GM19468 (cell line): ENCODE data around the gene C9.
"Not testable (repeated sequence)": the region's sequence is repeated elsewhere in the genome, so short reads cannot be mapped to it uniquely, and the experiment has no call there.

Experiments used
- ATAC-seq: cut with Tn5 transposase; IDR thresholded peaks from one replicate; pipeline ENCODE4 v1.9.1; 2021; ENCODE audit warnings: mild to moderate bottlenecking, moderate library complexity, moderate number of reproducible peaks; ENCODE audit not compliant: unreplicated experiment; ENCODE audit errors: extremely low read depth

The C9 gene

DNA sequence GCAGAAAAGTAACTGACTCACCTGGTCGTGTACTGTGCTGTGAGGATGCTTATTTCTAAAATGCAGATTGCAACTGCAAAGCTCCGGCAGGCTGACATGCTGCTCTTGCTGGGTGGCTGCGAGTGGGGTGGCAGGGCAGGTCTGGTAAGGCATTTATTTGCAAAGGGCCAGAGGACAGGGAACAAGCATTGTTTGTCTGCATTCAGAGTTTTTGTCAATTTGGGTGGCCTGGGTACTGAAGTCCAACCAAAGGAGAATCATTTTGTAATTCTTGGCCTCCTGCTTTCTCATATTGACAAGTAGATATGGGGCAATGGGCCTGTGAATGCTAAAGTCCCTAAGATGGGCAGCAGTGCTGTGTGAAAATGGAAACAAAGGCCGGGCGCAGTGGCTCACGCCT lies at the start of gene C9:
Gene C9, minus strand, starts transcription at position 129 of the 400 bp plus-strand sequence. Its CDS starts 31 bp downstream, at position 98.
- no peak for ATAC-seq

DNA sequence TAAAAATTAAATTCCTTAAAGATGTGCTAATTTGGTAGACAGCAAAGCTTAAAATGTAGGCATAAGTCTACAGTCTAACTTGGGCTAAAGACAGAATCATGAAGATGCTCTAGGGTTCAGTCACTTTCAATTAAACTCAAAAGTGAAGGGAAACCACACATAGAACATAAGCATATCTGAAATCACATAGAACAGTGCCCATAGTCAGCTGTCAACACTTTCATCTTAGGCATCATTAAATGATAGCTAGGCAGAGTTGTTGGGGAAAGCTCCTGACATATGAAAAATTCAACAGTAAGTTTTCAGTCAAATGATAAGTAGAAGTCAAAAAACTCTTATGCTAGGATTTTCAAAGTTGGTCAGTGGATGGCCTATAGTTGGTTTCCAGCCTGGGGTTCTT lies 49.5 kb upstream of the C9 start:
- ATAC-seq, result no peak

DNA sequence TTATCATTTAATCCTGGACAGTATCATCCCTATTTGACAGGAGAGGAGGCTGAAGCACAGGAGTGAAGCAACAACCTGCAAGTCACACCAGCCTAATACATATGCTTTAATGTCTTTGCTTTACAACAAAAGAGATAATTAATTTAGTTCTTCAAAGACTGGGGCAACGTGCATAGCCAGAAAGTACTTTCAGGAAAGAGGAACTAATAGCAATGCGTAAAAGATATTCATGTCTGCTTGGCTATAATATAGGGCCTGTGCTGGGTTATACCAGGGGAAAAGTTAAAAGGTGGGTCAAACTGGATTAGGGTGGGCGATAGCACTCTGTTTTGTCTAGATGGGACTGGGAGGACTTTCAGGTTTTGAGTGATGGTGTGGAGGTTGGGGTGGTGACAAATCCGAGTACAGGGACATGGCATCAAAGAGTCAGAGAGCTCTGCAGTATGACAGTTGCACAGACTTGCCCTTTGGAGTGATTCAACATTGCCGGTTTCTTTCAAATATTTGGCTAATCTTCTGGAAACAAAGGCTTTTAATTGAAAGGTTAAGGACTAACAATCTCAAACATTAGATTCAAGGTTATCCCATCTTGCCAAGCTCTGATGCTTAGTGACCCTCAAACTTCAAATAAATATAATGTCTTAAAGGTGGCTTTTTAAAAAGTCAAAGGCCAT lies 48.6 kb upstream of the C9 start:
- no peak for ATAC-seq

DNA sequence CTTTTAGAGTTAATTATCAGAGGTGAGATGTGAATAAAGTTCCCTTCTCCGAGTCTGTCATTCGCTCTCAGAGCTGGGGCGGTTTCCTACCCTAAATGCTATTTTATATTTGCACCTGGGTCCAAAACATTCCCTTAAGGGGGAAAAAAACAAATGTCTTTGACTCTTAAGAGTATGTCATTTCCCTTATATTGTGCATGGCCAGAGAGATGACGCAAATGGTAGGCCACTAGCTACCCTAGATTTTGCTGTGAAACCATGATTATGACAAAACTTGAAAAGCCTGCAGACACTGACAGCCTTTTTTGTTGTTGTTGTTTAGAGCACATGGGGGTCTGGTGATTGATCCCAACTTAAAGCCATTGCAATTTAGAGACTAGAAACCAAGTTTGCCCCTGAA lies 47.7 kb upstream of the C9 start:
- ATAC-seq, result no peak

GRCh38 chr5:39411061-39411460 lies 46.8 kb upstream of the C9 start:
- no peak for ATAC-seq

DNA sequence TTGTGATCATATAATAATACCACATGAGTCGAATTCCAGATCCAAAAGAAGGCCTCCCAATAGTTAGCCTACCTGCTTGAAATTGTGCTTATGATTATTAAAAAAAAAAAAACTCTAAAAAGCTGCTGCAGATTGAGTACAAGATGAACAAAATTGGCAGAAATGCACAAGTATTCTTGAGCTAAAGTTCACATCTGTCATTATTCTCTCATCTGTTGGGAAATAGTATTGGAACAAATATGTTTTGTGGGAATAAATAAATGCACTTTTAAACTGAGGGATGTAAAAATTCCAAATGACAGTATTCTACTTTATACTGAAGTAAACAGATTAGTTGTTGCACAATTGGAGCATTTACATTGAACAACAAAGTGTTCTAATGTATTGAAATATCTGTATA lies 44.7 kb upstream of the C9 start:
- ATAC-seq, result no peak

GRCh38 chr5:39405083-39405843 lies 41.0 kb upstream of the C9 start:
- ATAC-seq, result no peak

DNA sequence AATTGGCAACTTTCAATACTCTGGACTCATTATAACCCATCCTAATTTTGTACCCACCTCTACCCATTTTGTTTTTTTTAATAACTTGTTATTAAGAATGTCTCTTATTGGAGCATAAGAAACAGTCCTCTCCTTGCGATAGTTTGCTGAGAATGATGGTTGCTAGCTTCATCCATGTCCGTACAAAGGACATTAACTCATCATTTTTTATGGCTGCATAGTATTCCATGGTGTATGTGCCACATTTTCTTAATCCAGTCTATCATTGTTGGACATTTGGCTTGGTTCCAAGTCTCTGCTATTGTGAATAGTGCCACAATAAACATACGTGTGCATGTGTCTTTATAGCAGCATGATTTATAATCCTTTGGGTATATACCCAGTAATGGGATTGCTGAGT lies 39.5 kb upstream of the C9 start:
- ATAC-seq, result not testable (repeated sequence)

GRCh38 chr5:39402140-39402539 lies 37.8 kb upstream of the C9 start:
- ATAC-seq, result not testable (repeated sequence)

- ATAC-seq, result no peak
Observed at GRCh38 chr5:39400713-39401578, 36.7 kb upstream of the C9 start.

DNA sequence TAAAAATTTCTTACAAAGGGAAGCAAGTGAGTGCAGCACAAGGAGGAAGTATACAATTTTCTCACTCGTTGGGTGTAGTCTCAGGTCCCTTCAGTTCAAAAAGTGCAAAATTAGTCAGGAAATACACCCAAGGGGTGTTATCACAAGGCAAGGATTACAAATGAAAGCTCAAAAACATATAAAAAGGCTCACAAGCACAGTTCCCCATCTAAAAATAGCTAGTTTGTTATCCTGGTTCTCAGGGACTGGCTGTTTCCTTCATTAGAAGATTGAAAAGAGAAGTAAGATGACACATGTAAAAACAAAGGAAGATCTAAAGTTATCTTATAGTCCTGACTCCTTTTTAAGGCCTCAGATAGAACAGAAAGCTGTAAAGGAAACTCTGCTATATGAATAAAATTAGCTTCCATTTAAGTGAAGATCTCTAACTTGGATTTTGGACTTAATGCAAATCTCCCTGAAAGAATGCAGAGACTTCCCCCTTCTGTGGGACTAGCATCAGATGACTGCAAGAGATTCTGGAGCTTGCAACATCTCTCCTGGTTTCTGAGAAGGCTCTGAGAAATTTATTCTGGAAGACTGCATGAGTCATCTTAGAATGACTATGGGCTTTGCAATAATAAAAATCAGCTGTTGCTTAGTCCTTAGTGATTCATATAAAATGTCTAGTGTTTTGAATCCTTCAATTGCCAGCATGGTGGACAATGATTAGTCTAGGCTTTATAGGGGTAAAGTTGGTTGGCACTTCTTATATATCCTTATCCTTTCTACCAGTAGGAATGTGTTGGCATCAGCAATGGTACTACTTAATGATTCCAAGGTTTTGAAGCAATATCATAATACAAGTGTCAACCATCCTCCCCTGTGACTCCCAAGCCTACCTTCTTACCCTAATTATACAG lies 35.1 kb upstream of the C9 start:
- no peak for ATAC-seq

DNA sequence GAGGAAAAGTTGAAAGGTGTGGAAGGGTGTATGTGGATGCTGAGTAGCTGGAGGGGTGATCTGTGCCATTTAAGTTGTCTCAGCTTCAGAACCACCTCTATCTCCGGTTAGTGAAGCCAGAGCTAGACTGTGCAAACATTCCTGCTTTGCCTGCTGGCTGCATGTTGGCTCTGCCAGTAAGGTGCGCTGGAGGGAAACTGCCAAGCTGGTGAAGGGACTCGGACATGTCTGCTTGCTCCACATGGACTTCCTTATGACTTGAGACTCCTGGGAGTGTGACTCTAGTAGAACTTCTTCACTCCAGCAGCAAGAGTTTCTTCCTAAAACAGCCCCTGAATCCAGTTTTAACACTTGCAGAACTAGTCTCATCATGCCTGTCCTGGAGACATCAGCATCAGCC lies 32.5 kb upstream of the C9 start:
- no peak for ATAC-seq

- ATAC-seq, result no peak
Observed at GRCh38 chr5:39395521-39395920, 31.2 kb upstream of the C9 start.

DNA sequence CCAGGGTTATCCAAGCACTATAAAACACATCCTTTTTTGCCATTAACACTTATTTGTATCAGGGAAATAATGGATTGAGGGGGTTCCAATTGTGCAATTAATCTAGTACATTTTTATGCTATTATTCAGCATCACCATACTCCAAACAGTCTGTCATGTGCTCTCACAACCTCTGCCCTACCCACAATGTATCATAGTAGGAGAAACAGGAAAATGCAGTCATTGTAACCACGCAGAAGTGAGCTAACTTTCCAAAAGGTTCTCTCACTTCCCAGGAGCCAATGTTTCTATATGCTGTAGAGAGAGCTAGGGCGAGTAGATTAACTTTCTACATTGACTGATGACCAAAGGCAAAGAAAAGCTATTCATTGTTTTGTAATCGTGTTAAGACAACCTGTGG lies 30.7 kb upstream of the C9 start:
- no peak for ATAC-seq

- no peak for ATAC-seq
Observed at GRCh38 chr5:39390945-39391344, 26.6 kb upstream of the C9 start.

DNA sequence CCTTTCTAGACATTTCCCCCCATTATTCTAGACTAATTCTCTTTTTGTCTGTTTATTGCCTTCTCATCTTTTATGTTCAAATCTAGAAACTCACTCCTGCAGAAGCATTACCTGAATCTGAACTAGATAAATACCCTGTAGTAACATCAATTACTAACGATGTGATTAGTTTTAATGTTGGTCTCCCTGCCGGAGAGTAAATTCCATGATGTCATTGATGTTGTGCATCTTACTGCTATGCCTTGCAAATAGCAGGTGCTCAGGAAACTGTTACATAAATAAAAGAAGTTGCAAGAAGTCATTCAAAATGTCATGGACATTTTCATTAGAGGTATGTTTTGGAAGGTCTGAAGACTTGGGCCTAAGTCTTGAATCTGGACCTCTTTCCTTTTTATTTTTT lies 23.0 kb upstream of the C9 start:
- ATAC-seq, result no peak

DNA sequence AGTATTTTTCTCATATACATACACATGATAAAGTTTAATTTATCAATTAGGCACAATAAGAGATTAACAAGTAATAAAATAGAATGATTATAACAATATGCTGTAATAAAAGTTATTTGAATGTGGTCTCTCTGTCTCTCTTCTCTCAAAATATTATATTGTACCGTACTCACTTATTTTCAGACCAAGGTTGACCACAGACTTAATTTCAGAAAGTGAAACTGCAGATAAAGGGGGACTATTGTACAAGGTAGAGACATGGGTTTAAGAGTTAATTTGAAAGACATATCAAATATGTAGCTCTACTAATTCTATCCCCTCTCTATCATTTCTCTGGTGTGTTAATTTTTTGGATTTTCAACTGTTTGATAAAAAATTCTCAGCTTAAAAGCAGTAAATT lies 20.0 kb upstream of the C9 start:
- no peak for ATAC-seq

DNA sequence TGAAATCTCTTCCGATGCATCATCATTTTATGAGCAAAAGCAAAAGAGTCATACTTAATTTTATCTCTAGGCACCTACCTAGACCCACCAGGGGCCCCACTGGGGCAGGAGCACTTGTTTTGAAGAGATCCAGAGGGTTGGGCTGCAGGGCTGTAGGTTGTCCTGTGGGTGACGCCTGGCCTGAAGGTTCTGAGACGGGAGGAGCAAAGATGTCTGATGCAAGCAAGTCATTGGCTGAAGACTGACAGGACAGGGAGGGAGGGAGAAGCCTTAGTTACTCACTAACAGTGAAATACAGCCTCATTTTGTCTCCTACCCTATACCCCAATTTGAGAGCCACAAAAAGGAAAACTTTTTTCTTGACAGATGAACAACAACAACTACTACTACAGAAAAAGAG lies 17.1 kb upstream of the C9 start:
- no peak for ATAC-seq

DNA sequence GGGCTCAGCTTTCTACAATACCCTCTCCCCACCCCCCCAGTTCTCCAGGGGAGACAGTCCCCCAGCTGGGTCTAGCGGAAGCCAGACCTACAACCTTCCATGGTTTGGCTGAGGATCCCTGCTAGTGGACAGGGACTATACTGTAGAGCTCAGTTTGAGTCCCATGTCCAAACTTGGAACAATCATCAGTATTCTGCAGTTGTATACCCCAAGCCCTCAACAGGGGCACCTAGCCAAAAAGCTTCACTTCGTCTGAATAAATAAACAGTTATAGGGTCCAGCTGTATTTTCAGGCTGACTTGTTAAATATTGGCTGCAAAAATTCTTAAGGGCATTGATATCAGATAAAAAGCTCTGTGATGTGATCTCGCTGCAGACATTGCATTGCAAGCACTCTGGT lies 15.4 kb upstream of the C9 start:
- no peak for ATAC-seq

GRCh38 chr5:39377613-39378012 lies 13.3 kb upstream of the C9 start:
- ATAC-seq, result no peak
